GM12892 (cell line): ENCODE results near the gene SUPT16H.
"Not testable (repeated sequence)": the region's sequence is repeated elsewhere in the genome, so short reads cannot be mapped to it uniquely, and the experiment has no call there.

Source experiments
- DNase-seq: peaks from one replicate; pipeline ENCODE4 v3.0.0; 2011; ENCODE audit not compliant: insufficient read length
- FAIRE-seq: peaks from 2 replicates; lab custom pipeline; 2011; peaks lifted over from hg19 to GRCh38; lab: Jason Lieb, UNC
- POLR2A ChIP-seq: IDR thresholded peaks from 2 replicates; pipeline ENCODE4 v1.6.1; 2011; ENCODE audit warnings: low read depth, low read length, control low read depth
- POLR2AphosphoS5 ChIP-seq: IDR thresholded peaks from 2 replicates; pipeline ENCODE4 v1.6.1; 2011; ENCODE audit warnings: low read depth, low read length, control low read depth
- TAF1 ChIP-seq: IDR thresholded peaks from 2 replicates; pipeline ENCODE4 v1.6.1; 2011; ENCODE audit warnings: low read depth, mild to moderate bottlenecking, control low read depth, low read length, borderline replicate concordance

Gene SUPT16H

GRCh38 chr14:21309238-21309636 is 74.6 kb downstream of the SUPT16H start:
- TF ChIP-seq TAF1 = no peak
- TF ChIP-seq POLR2A = no peak
- TF ChIP-seq POLR2AphosphoS5 = no peak
- DNase-seq (no peak), FAIRE-seq (no peak)

- DNase-seq (no peak), FAIRE-seq (peak; percentile 93)
- TF ChIP-seq POLR2AphosphoS5 (peak; percentile 94), POLR2A (peak; percentile 95), TAF1 (no peak)
Observed at GRCh38 chr14:21308479-21309237, 75.2 kb downstream of the SUPT16H start.

GRCh38 chr14:21308132-21308478 is 75.7 kb downstream of the SUPT16H start:
- TF ChIP-seq POLR2A = no peak
- no peak for TF ChIP-seq POLR2AphosphoS5
- no peak for TF ChIP-seq TAF1
- DNase-seq = no peak
- no peak for FAIRE-seq

DNA sequence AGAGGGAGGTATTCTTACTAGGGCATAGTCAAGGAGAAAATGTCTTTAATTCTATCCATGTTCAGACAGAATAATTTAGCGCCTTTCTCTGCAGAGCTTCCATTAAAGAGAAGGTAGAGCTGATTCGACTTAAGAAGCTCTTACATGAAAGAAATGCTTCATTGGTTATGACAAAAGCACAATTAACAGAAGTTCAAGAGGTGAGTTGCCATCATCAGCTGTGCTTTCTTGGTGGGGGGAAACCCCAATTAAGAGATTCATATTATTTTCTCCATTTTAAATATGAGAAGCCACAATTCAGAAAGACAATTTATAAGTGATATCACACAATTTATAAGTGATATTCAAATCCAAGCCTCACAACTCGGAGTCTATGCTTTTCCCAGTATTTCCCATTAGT is 76.2 kb downstream of the SUPT16H start:
- no peak for TF ChIP-seq POLR2A
- TF ChIP-seq POLR2AphosphoS5 = no peak
- TF ChIP-seq TAF1 = no peak
- FAIRE-seq (no peak), DNase-seq (no peak)

DNA sequence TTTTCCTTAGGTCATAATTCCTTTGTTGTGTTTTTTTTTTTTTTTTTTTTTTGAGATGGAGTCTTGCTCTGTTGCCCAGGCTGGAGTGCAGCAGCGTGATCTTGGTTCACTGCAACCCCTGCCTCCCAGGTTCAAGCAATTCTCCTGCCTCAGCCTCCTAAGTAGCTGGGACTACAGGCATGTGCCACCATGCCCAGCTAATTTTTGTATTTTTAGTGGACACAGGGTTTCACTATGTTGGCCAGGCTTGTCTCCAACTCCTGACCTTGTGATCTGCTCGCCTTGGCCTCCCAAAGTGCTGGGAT is 81.0 kb downstream of the SUPT16H start:
- not testable (repeated sequence) for DNase-seq, FAIRE-seq

DNA sequence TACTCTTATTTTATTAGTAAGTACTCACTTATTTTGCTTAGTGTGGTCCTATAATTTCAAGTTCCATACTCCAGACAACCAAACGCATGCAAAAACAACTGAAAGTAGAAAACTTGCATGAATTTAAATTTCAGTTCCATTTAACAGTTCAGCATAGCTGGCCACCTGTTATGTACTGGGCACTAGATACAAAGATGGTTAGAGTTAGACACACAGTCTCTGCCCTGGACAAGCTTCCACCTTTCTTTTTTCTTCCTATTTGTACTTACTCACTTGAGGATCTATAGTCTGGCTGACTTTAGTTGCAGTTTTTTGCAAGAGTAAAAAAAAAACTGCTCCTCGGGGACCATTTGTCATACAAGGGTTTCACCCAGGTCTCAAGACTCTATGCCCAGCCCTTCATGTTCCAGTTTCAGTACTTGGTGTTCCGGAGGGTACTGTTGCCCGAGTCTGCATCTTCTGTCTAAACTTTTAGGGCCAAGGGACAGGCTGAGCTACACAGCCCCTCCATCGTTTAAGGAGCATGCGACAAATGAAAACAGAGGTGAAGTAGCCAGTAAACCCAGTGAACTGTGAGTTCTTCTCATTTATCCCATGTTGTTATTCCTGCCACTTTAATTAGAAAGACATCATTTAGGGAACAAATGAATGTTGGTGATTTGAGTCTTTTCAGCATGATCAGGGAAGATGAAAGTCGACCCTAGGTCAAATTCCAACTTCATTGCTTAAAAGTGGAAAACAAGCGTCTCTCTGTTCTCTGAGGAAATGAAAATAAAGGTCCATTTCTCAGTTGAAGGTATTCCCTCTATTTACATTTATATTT is 81.6 kb downstream of the SUPT16H start:
- FAIRE-seq = no peak
- DNase-seq = no peak
- TF ChIP-seq POLR2A = no peak
- no peak for TF ChIP-seq TAF1
- no peak for TF ChIP-seq POLR2AphosphoS5
